GM12801 (cell line): ENCODE results near the gene EMC1.

Source experiments
- TF ChIP-seq, protein P1 (sequence below): IDR thresholded peaks from one replicate; pipeline ENCODE4 v1.5.1; 2011; ENCODE audit warnings: control low read depth; ENCODE audit not compliant: insufficient read length; ENCODE audit errors: extremely low read depth

The EMC1 gene

GRCh38 chr1:19191811-19192210 is 59.5 kb downstream of the EMC1 start:
- TF ChIP-seq, protein P1, sequence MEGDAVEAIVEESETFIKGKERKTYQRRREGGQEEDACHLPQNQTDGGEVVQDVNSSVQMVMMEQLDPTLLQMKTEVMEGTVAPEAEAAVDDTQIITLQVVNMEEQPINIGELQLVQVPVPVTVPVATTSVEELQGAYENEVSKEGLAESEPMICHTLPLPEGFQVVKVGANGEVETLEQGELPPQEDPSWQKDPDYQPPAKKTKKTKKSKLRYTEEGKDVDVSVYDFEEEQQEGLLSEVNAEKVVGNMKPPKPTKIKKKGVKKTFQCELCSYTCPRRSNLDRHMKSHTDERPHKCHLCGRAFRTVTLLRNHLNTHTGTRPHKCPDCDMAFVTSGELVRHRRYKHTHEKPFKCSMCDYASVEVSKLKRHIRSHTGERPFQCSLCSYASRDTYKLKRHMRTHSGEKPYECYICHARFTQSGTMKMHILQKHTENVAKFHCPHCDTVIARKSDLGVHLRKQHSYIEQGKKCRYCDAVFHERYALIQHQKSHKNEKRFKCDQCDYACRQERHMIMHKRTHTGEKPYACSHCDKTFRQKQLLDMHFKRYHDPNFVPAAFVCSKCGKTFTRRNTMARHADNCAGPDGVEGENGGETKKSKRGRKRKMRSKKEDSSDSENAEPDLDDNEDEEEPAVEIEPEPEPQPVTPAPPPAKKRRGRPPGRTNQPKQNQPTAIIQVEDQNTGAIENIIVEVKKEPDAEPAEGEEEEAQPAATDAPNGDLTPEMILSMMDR: no peak

GRCh38 chr1:19190468-19190867 is 60.9 kb downstream of the EMC1 start:
- TF ChIP-seq, protein P1: no peak

GRCh38 chr1:19189270-19189669 is 62.1 kb downstream of the EMC1 start:
- TF ChIP-seq, protein P1: no peak

GRCh38 chr1:19187852-19188251 is 63.5 kb downstream of the EMC1 start:
- TF ChIP-seq, protein P1: no peak

DNA sequence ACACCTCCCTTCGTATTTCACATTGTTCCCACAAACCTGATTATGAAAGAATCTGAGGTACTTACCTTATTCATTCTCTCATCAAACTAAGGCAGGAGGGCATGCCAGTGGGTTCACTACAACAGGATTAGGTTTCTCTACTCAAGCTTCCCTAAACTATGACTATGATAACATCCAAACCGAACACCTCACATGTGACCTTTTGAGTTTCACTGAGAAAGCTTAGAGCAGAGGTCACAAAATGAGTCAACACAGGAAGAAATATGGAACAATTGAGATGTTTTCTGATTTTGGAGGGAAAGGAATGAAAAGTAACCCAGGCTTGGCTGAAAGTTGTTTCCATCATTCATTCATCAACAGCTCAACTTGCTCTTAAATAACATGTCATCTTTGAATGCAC is 65.3 kb downstream of the EMC1 start:
- TF ChIP-seq, protein P1: no peak

DNA sequence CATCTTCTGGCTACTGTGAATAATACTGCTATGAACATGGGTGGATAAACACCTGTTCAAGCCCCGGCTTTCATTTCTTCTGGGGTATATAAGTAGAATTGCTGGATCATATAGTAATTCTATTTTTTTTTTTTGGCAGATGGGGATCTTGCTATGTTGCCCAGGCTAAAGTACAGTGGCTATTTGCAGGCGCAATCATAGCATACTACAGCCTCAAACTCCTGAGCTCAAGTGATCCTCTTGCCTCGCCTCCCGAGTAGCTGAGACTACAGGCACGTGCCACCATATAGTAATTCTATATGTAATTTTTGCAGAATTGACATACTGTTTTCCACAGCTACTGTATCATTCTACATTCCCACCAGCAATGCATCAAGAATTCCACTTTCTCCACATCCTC is 69.1 kb downstream of the EMC1 start:
- TF ChIP-seq, protein P1: no peak

GRCh38 chr1:19179597-19180264 is 71.6 kb downstream of the EMC1 start:
- TF ChIP-seq, protein P1: no peak
